NB4 (cell line): ENCODE results near the gene NXPH2.

Experiments used
- CTCF ChIP-seq: IDR thresholded peaks from one replicate; pipeline ENCODE4 v1.5.1; 2012; ENCODE audit warnings: low read depth, low read length
- MAX ChIP-seq: IDR thresholded peaks from 2 replicates; pipeline ENCODE4 v1.6.1; 2011; ENCODE audit warnings: low read depth, low read length

- TF ChIP-seq CTCF: no peak
- no peak for TF ChIP-seq MAX
Observed at GRCh38 chr2:138621139-138621538, 159.1 kb downstream of the NXPH2 start.
